DOHH2 (cell line): Measurements from ENCODE around the gene LPGAT1.

Source experiments
- H3F3A ChIP-seq: fragments of 200-600 bp; sonication (generic), shearing (Covaris generic); 2 replicates; pipeline ENCODE4 v1.6.0; 2016; ENCODE audit warnings: antibody characterized with exemption, mild to moderate bottlenecking; ENCODE audit not compliant: control insufficient read depth, insufficient read depth
- H3K27ac ChIP-seq: fragments of 200-600 bp; sonication (generic); 2 replicates; pipeline ENCODE4 v1.5.1; 2014; ENCODE audit warnings: low read depth, mild to moderate bottlenecking, low read length, moderate library complexity
- H3K27me3 ChIP-seq: fragments of 200-600 bp; sonication (generic); 2 replicates; pipeline ENCODE4 v1.6.1; 2014; ENCODE audit warnings: mild to moderate bottlenecking, low read length, mixed read lengths; ENCODE audit not compliant: control insufficient read depth
- H3K36me3 ChIP-seq: fragments of 200-600 bp; sonication (generic); 2 replicates; pipeline ENCODE4 v1.6.1; 2014; ENCODE audit warnings: mild to moderate bottlenecking, low read length, moderate library complexity, mixed read lengths; ENCODE audit not compliant: control insufficient read depth
- H3K4me1 ChIP-seq: fragments of 200-600 bp; sonication (generic); 2 replicates; pipeline ENCODE4 v1.6.1; 2014; ENCODE audit warnings: mild to moderate bottlenecking, low read length, mixed read lengths; ENCODE audit not compliant: control insufficient read depth
- H3K4me2 ChIP-seq: fragments of 200-600 bp; sonication (generic); 2 replicates; pipeline ENCODE4 v1.6.0; 2014; ENCODE audit warnings: mild to moderate bottlenecking, low read length, moderate library complexity
- H3K4me3 ChIP-seq: fragments of 200-600 bp; sonication (generic); 2 replicates; pipeline ENCODE4 v1.5.1; 2014; ENCODE audit warnings: mild to moderate bottlenecking, low read length, mixed read lengths
- H3K79me2 ChIP-seq: fragments of 200-600 bp; sonication (generic); 2 replicates; pipeline ENCODE4 v1.6.1; 2014; ENCODE audit warnings: mild to moderate bottlenecking, low read length, mixed read lengths; ENCODE audit not compliant: control insufficient read depth
- H3K9me2 ChIP-seq: fragments of 200-600 bp; sonication (generic); replicated peaks from 2 replicates; pipeline ENCODE4 v1.6.1; 2014; ENCODE audit warnings: mild to moderate bottlenecking, low read length, mixed read lengths; ENCODE audit not compliant: control insufficient read depth
- H3K9me3 ChIP-seq: fragments of 200-600 bp; sonication (generic); 2 replicates; pipeline ENCODE4 v1.6.1; 2014; ENCODE audit warnings: antibody characterized with exemption, low read length, mixed read lengths; ENCODE audit not compliant: control insufficient read depth, insufficient read depth
- H4K20me1 ChIP-seq: fragments of 200-600 bp; sonication (generic); 2 replicates; pipeline ENCODE4 v1.6.0; 2014; ENCODE audit warnings: low read depth, mild to moderate bottlenecking, antibody characterized with exemption, low read length, moderate library complexity; ENCODE audit not compliant: control insufficient read depth, insufficient read depth
- CTCF ChIP-seq: fragments of 200-600 bp; sonication (generic); IDR thresholded peaks from one replicate; pipeline ENCODE4 v1.5.1; 2014; ENCODE audit warnings: antibody characterized with exemption, mild to moderate bottlenecking, low read depth, low read length; ENCODE audit not compliant: poor library complexity, severe bottlenecking
- EZH2phosphoT487 ChIP-seq: fragments of 200-600 bp; sonication (generic); IDR thresholded peaks from 2 replicates; pipeline ENCODE4 v1.6.1; 2017; ENCODE audit warnings: borderline replicate concordance, mild to moderate bottlenecking, antibody characterized with exemption, low read length, moderate library complexity, mixed read lengths

The LPGAT1 gene

GRCh38 chr1:211843507-211844298 lies 13.1 kb upstream of the LPGAT1 start:
- Histone ChIP-seq H3F3A (no peaks in the 10 kb centered on the region), H3K27me3 (peaks cover 15% of the 10 kb centered on the region), H3K27ac (no peak overlapping the region), H3K9me3 (no peaks in the 10 kb centered on the region), H3K4me1 (no peaks in the 10 kb centered on the region), H4K20me1 (no peaks in the 10 kb centered on the region), H3K79me2 (no peaks in the 10 kb centered on the region), H3K9me2 (no peaks in the 10 kb centered on the region), H3K4me2 (no peak overlapping the region), H3K36me3 (no peaks in the 10 kb centered on the region), H3K4me3 (no peak overlapping the region)
- no peak for TF ChIP-seq CTCF
- TF ChIP-seq EZH2phosphoT487 = no peak

- Histone ChIP-seq H3K4me2 (no peak overlapping the region), H3K27ac (no peak overlapping the region)
These were observed 12.5 kb upstream of the LPGAT1 start for GRCh38 chr1:211843018-211843417.

GRCh38 chr1:211842518-211842917 lies 12.0 kb upstream of the LPGAT1 start:
- Histone ChIP-seq H3K4me2 (no peak overlapping the region), H3K79me2 (no peaks in the 10 kb centered on the region), H3K9me2 (no peaks in the 10 kb centered on the region), H3K27ac (no peak overlapping the region), H4K20me1 (no peaks in the 10 kb centered on the region), H3K4me3 (no peak overlapping the region), H3K27me3 (peaks cover 15% of the 10 kb centered on the region), H3K4me1 (no peaks in the 10 kb centered on the region), H3F3A (no peaks in the 10 kb centered on the region), H3K9me3 (no peaks in the 10 kb centered on the region), H3K36me3 (no peaks in the 10 kb centered on the region)
- TF ChIP-seq EZH2phosphoT487 (no peak), CTCF (no peak)

More at GRCh38 chr1:211843018-211843417, 12.5 kb upstream of the LPGAT1 start:
- no peaks in the 10 kb centered on the region for H3K9me2 ChIP-seq
- no peaks in the 10 kb centered on the region for H3K4me1 ChIP-seq
- no peaks in the 10 kb centered on the region for H4K20me1 ChIP-seq
- no peaks in the 10 kb centered on the region for H3K36me3 ChIP-seq
- peaks cover 15% of the 10 kb centered on the region for H3K27me3 ChIP-seq
- TF ChIP-seq CTCF (no peak), EZH2phosphoT487 (no peak)
- no peak overlapping the region for H3K4me3 ChIP-seq
- no peaks in the 10 kb centered on the region for H3K79me2 ChIP-seq
- H3K9me3 ChIP-seq = no peaks in the 10 kb centered on the region
- no peaks in the 10 kb centered on the region for H3F3A ChIP-seq
